Neural progenitor cell (in vitro differentiated cells): Measurements from ENCODE around the gene RAPGEF2. TPM values are rescaled to one million over a fixed set of nuclear protein-coding genes. Genes with fewer than 3 reads are reported as not detected.
"Not testable (repeated sequence)": the region's sequence is repeated elsewhere in the genome, so short reads cannot be mapped to it uniquely, and the experiment has no call there.

Experiments used
- DNase-seq: peaks from one replicate; pipeline ENCODE4 v3.0.0-alpha.2; 2016; ENCODE audit warnings: low spot score
- H2AFZ ChIP-seq: fragments of 200-600 bp; sonication (generic); replicated peaks from 2 replicates; pipeline ENCODE4 v1.6.1; 2016; ENCODE audit warnings: antibody characterized with exemption
- H3F3A ChIP-seq: fragments of 200-600 bp; sonication (generic); 2 replicates; pipeline ENCODE4 v1.6.1; 2016; ENCODE audit warnings: antibody characterized with exemption, low read depth
- H3K27ac ChIP-seq: fragments of 200-600 bp; sonication (generic); 2 replicates; pipeline ENCODE4 v1.5.1; 2016; ENCODE audit warnings: mild to moderate bottlenecking
- H3K27me3 ChIP-seq: fragments of 200-600 bp; sonication (generic); 2 replicates; pipeline ENCODE4 v1.6.1; 2016; ENCODE audit warnings: mild to moderate bottlenecking, moderate library complexity
- H3K36me3 ChIP-seq: fragments of 200-600 bp; sonication (generic); 2 replicates; pipeline ENCODE4 v1.5.1; 2016
- H3K4me1 ChIP-seq: fragments of 200-600 bp; sonication (generic); 2 replicates; pipeline ENCODE4 v1.6.1; 2016; ENCODE audit warnings: mixed run types
- H3K4me2 ChIP-seq: fragments of 200-600 bp; sonication (generic); 2 replicates; pipeline ENCODE4 v1.6.1; 2016
- H3K4me3 ChIP-seq: fragments of 200-600 bp; sonication (generic); 2 replicates; pipeline ENCODE4 v1.5.1; 2016
- H3K79me2 ChIP-seq: fragments of 200-600 bp; sonication (generic); 2 replicates; pipeline ENCODE4 v1.6.1; 2016; ENCODE audit warnings: low read depth
- H3K9ac ChIP-seq: fragments of 200-600 bp; sonication (generic); 2 replicates; pipeline ENCODE4 v1.6.1; 2016
- H3K9me3 ChIP-seq: fragments of 200-600 bp; sonication (generic); 2 replicates; pipeline ENCODE4 v1.5.1; 2016; ENCODE audit warnings: low read depth
- H4K20me1 ChIP-seq: fragments of 200-600 bp; sonication (generic); 2 replicates; pipeline ENCODE4 v1.6.1; 2016; ENCODE audit warnings: low read depth
- H3K27ac Mint-ChIP-seq: 3 replicates; pipeline ENCODE4 v1.8.0; 2021; ENCODE audit warnings: mixed read lengths
- H3K27me3 Mint-ChIP-seq: 2 replicates; pipeline ENCODE4 v1.8.0; 2022; ENCODE audit warnings: low read depth, mild to moderate bottlenecking, inconsistent platforms, moderate library complexity, mixed read lengths; ENCODE audit not compliant: insufficient read depth
- H3K36me3 Mint-ChIP-seq: 3 replicates; pipeline ENCODE4 v1.8.0; 2021; ENCODE audit warnings: mixed read lengths
- H3K4me1 Mint-ChIP-seq: 3 replicates; pipeline ENCODE4 v1.8.0; 2021; ENCODE audit warnings: mixed read lengths
- H3K4me3 Mint-ChIP-seq: 3 replicates; pipeline ENCODE4 v1.8.0; 2021; ENCODE audit warnings: mild to moderate bottlenecking, moderate library complexity, mixed read lengths
- H3K9me3 Mint-ChIP-seq: 3 replicates; pipeline ENCODE4 v1.8.0; 2020; ENCODE audit warnings: mixed read lengths
- CTCF ChIP-seq: fragments of 200-600 bp; sonication (generic); IDR thresholded peaks from 2 replicates; pipeline ENCODE4 v1.5.1; 2017; ENCODE audit warnings: antibody characterized with exemption, mild to moderate bottlenecking
- EZH2 ChIP-seq: fragments of 200-600 bp; sonication (generic); IDR thresholded peaks from 2 replicates; pipeline ENCODE4 v1.6.1; 2017; ENCODE audit warnings: antibody characterized with exemption, mild to moderate bottlenecking, moderate library complexity
- EZH2phosphoT487 ChIP-seq: fragments of 200-600 bp; sonication (generic); IDR thresholded peaks from 2 replicates; pipeline ENCODE4 v1.6.1; 2017; ENCODE audit warnings: antibody characterized with exemption
- total RNA-seq: library from RNA; depleted of rRNA; stranded (reverse); fragments of >200 nt; gene quantifications from 2 replicates; pipeline ENCODE4 v1.2.3, GENCODE V29; 2015; ENCODE audit warnings: low replicate concordance

RAPGEF2 gene
- total RNA-seq, 1 donor from 2014 or later = 70.4 TPM

DNA sequence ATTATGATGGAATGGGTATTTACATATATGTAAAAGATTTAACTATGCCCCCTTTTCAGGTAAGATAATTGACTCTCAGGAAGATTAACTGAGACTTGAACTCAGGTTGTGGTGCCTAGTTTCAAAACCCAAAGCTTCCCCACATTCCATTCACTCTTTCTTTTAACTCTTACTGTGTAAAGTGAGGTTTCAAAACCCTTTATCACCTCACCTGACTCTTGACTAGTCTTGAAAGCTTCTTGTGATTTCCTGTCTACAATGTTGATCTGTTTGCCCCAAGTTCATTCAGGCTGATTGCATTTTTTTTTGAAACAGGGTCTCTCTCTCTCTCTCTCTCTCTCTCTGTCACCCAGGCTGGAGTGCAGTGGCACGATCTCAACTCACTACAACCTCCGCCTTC is 40.5 kb upstream of the RAPGEF2 start:
- no peak overlapping the region for H3K9ac ChIP-seq
- H3F3A ChIP-seq = no peaks in the 10 kb centered on the region
- Mint-ChIP-seq H3K27me3 (peaks cover 2% of the 10 kb centered on the region), H3K4me3 (no peak overlapping the region), H3K9me3 (no peaks in the 10 kb centered on the region), H3K36me3 (no peaks in the 10 kb centered on the region), H3K27ac (no peak overlapping the region), H3K4me1 (no peaks in the 10 kb centered on the region)
- TF ChIP-seq CTCF = no peak
- TF ChIP-seq EZH2 = no peak
- TF ChIP-seq EZH2phosphoT487 = no peak
- no peaks in the 10 kb centered on the region for H3K36me3 ChIP-seq
- H3K4me1 ChIP-seq = no peaks in the 10 kb centered on the region
- H3K27me3 ChIP-seq = no peaks in the 10 kb centered on the region
- H4K20me1 ChIP-seq = no peaks in the 10 kb centered on the region
- no peaks in the 10 kb centered on the region for H3K9me3 ChIP-seq
- H3K79me2 ChIP-seq = no peaks in the 10 kb centered on the region
- no peak for DNase-seq
- no peak overlapping the region for H3K4me3 ChIP-seq
- H3K27ac ChIP-seq = no peak overlapping the region
- H2AFZ ChIP-seq = no peak overlapping the region
- H3K4me2 ChIP-seq = no peak overlapping the region

GRCh38 chr4:159065513-159066240 is 37.2 kb upstream of the RAPGEF2 start:
- no peaks in the 10 kb centered on the region for H3K4me1 Mint-ChIP-seq
- Histone ChIP-seq H4K20me1 (no peaks in the 10 kb centered on the region), H3K4me1 (no peaks in the 10 kb centered on the region), H3K27ac (no peak overlapping the region), H3K79me2 (no peaks in the 10 kb centered on the region), H3K36me3 (no peaks in the 10 kb centered on the region), H3K4me3 (no peak overlapping the region), H3K9ac (no peak overlapping the region), H3K9me3 (no peaks in the 10 kb centered on the region), H3F3A (no peaks in the 10 kb centered on the region), H3K4me2 (no peak overlapping the region), H2AFZ (no peak overlapping the region), H3K27me3 (no peaks in the 10 kb centered on the region)
- no peak for DNase-seq
- H3K27me3 Mint-ChIP-seq = peaks cover 2% of the 10 kb centered on the region
- no peak overlapping the region for H3K4me3 Mint-ChIP-seq
- no peaks in the 10 kb centered on the region for H3K36me3 Mint-ChIP-seq
- H3K27ac Mint-ChIP-seq = no peak overlapping the region
- no peaks in the 10 kb centered on the region for H3K9me3 Mint-ChIP-seq
- no peak for TF ChIP-seq CTCF
- no peak for TF ChIP-seq EZH2phosphoT487

DNA sequence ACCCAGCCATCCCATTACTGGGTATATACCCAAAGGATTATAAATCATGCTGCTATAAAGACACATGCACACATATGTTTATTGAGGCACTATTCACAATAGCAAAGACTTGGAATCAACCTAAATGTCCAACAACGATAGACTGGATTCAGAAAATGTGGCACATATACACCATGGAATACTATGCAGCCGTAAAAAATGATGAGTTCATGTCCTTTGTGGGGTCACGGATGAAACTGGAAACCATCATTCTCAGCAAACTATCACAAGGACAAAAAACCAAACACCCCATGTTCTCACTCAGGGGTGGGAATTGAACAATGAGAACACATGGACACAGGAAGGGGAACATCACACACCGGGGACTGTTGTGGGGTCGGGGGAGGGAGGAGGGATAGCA is 34.7 kb upstream of the RAPGEF2 start:
- not testable (repeated sequence) for H3K36me3 ChIP-seq, H4K20me1 ChIP-seq, H3K4me1 Mint-ChIP-seq, H3K9me3 Mint-ChIP-seq, H3K27ac Mint-ChIP-seq, H3K4me3 ChIP-seq, H2AFZ ChIP-seq, H3K27me3 Mint-ChIP-seq, H3K27ac ChIP-seq, DNase-seq, H3F3A ChIP-seq, H3K4me1 ChIP-seq, H3K27me3 ChIP-seq, H3K36me3 Mint-ChIP-seq, H3K9me3 ChIP-seq, H3K4me3 Mint-ChIP-seq, H3K79me2 ChIP-seq, H3K4me2 ChIP-seq, H3K9ac ChIP-seq

DNA sequence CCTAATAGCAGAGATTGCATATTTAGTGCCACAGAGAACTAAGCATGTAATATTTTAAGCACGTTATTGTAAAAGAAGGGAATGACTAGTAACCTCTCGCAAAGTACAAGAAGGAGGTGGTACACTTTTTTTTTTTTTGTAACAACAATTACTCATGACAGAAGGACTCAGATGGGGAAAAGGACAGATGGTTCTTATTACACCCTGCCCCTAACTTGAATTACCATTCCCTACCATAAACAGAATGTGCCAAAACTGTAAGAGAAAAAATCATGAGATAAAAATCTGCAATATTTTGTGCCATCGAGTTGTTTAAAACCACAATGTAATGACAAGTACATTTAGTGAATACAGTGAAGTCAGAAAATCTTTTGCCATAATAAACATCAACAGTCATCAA is 33.0 kb upstream of the RAPGEF2 start:
- Mint-ChIP-seq H3K4me3 (no peak overlapping the region), H3K4me1 (peaks cover 2% of the 10 kb centered on the region), H3K27me3 (peaks cover 4% of the 10 kb centered on the region), H3K36me3 (no peaks in the 10 kb centered on the region), H3K27ac (no peak overlapping the region), H3K9me3 (no peaks in the 10 kb centered on the region)
- DNase-seq = no peak
- TF ChIP-seq CTCF = no peak
- TF ChIP-seq EZH2 = no peak
- TF ChIP-seq EZH2phosphoT487 = no peak
- no peaks in the 10 kb centered on the region for H3K9me3 ChIP-seq
- no peaks in the 10 kb centered on the region for H3K27me3 ChIP-seq
- no peaks in the 10 kb centered on the region for H3K4me1 ChIP-seq
- no peaks in the 10 kb centered on the region for H3K36me3 ChIP-seq
- H3K79me2 ChIP-seq = no peaks in the 10 kb centered on the region
- no peak overlapping the region for H3K4me3 ChIP-seq
- no peak overlapping the region for H3K27ac ChIP-seq
- H2AFZ ChIP-seq = no peak overlapping the region
- H3K4me2 ChIP-seq = no peak overlapping the region
- H3F3A ChIP-seq = no peaks in the 10 kb centered on the region
- H3K9ac ChIP-seq = no peak overlapping the region
- no peaks in the 10 kb centered on the region for H4K20me1 ChIP-seq
